Immature natural killer cell (primary cell): ENCODE data around the gene TNIP2. TPM values are rescaled to one million over a fixed set of nuclear protein-coding genes. Genes with fewer than 3 reads are reported as not detected.

ENCODE experiments used
- DNase-seq, 3 donors: peaks; one replicate each; pipeline ENCODE4 v3.0.0; 2022; ENCODE audit warnings: mixed read lengths in 1 of 3
- H3K27ac Mint-ChIP-seq, 6 donors: one replicate each; pipeline ENCODE4 v1.8.0; 2020; ENCODE audit warnings: mixed read lengths in 6 of 6, mild to moderate bottlenecking in 5 of 6, inconsistent platforms in 4 of 6, moderate library complexity in 3 of 6
- H3K27me3 Mint-ChIP-seq, 3 donors: one replicate each; pipeline ENCODE4 v1.8.0; 2020 to 2021; ENCODE audit warnings: low read depth in 3 of 3, mild to moderate bottlenecking in 3 of 3, mixed read lengths in 3 of 3, moderate library complexity in 3 of 3, inconsistent platforms in 1 of 3
- H3K36me3 Mint-ChIP-seq, 3 donors: one replicate each; pipeline ENCODE4 v1.8.0; 2020; ENCODE audit warnings: mixed read lengths in 3 of 3, inconsistent platforms in 2 of 3, mild to moderate bottlenecking in 2 of 3
- H3K4me1 Mint-ChIP-seq, 2 donors: one replicate each; pipeline ENCODE4 v1.8.0; 2020; ENCODE audit warnings: inconsistent platforms in 2 of 2, mild to moderate bottlenecking in 2 of 2, mixed read lengths in 2 of 2, moderate library complexity in 1 of 2
- H3K4me3 Mint-ChIP-seq, 5 donors: one replicate each; pipeline ENCODE4 v1.8.0; 2020; ENCODE audit warnings: mild to moderate bottlenecking in 5 of 5, mixed read lengths in 5 of 5, inconsistent platforms in 3 of 5, moderate library complexity in 3 of 5
- H3K9me3 Mint-ChIP-seq, 6 donors: one replicate each; pipeline ENCODE4 v1.8.0; 2020; ENCODE audit warnings: mild to moderate bottlenecking in 6 of 6, mixed read lengths in 6 of 6, inconsistent platforms in 4 of 6, moderate library complexity in 3 of 6
- polyA plus RNA-seq, 3 donors: library from polyadenylated mRNA; unstranded; fragments of 300-500 nt; fragmentation: Illumina TruSeq; gene quantifications; one replicate each; pipeline ENCODE4 v1.2.3, GENCODE V29; 2021

Gene TNIP2
- polyA plus RNA-seq, 3 donors from 2014 or later, result 35.1 to 43.7 (median 40.2) TPM

- H3K4me3 Mint-ChIP-seq, result peak overlapping the region; percentile 40 to 60 (median 49)
- peak overlapping the region in 4 of 6 donors; percentile 44 to 83 (median 76) for H3K27ac Mint-ChIP-seq
- peaks cover 36 to 41% of the 10 kb centered on the region in 2 donors for H3K4me1 Mint-ChIP-seq
- DNase-seq, result peak in 1 of 3 donors; percentile 34
- H3K9me3 Mint-ChIP-seq, result no peaks in the 10 kb centered on the region
- H3K27me3 Mint-ChIP-seq, result no peaks in the 10 kb centered on the region
- no peaks in the 10 kb centered on the region for H3K36me3 Mint-ChIP-seq
These were observed 41.6 kb upstream of the TNIP2 start for GRCh38 chr4:2797545-2798305.

- no peak for DNase-seq
- Mint-ChIP-seq H3K36me3 (no peaks in the 10 kb centered on the region), H3K4me3 (peak overlapping the region in 1 of 5 donors; percentile 27), H3K4me1 (peaks cover 36 to 41% of the 10 kb centered on the region in 2 donors), H3K27ac (no peak overlapping the region), H3K27me3 (peaks cover 0 to 1% (median 0%) of the 10 kb centered on the region in 3 donors), H3K9me3 (no peaks in the 10 kb centered on the region)
These were observed 40.9 kb upstream of the TNIP2 start for GRCh38 chr4:2796849-2797544.

- Mint-ChIP-seq H3K4me3 (no peak overlapping the region), H3K27ac (no peak overlapping the region), H3K9me3 (no peaks in the 10 kb centered on the region), H3K4me1 (peaks cover 36 to 41% of the 10 kb centered on the region in 2 donors), H3K27me3 (peaks cover 0 to 1% (median 0%) of the 10 kb centered on the region in 3 donors), H3K36me3 (no peaks in the 10 kb centered on the region)
- DNase-seq, result no peak
These were observed 40.0 kb upstream of the TNIP2 start for GRCh38 chr4:2795893-2796848.

- DNase-seq, result no peak
- no peaks in the 10 kb centered on the region for H3K36me3 Mint-ChIP-seq
- no peak overlapping the region for H3K27ac Mint-ChIP-seq
- peaks cover 0 to 6% (median 0%) of the 10 kb centered on the region in 3 donors for H3K27me3 Mint-ChIP-seq
- peak overlapping the region in 1 of 5 donors; percentile 33 for H3K4me3 Mint-ChIP-seq
- no peaks in the 10 kb centered on the region for H3K9me3 Mint-ChIP-seq
- peaks cover 36 to 40% of the 10 kb centered on the region in 2 donors for H3K4me1 Mint-ChIP-seq
These were observed 39.3 kb upstream of the TNIP2 start for GRCh38 chr4:2795300-2795892.

GRCh38 chr4:2794486-2795299, 38.6 kb upstream of the TNIP2 start:
- Mint-ChIP-seq H3K4me1 (peaks cover 36 to 38% of the 10 kb centered on the region in 2 donors), H3K36me3 (no peaks in the 10 kb centered on the region), H3K4me3 (peak overlapping the region; percentile 77 to 90 (median 86)), H3K9me3 (no peaks in the 10 kb centered on the region), H3K27ac (no peak overlapping the region), H3K27me3 (peaks cover 0 to 6% (median under 1%) of the 10 kb centered on the region in 3 donors)
- DNase-seq, result no peak

- H3K9me3 Mint-ChIP-seq, result no peaks in the 10 kb centered on the region
- peak overlapping the region in 5 of 6 donors; percentile 42 to 72 (median 45) for H3K27ac Mint-ChIP-seq
- H3K4me3 Mint-ChIP-seq, result peak overlapping the region; percentile 77 to 90 (median 86)
- DNase-seq, result no peak
- H3K27me3 Mint-ChIP-seq, result peaks cover 0 to 6% (median 2%) of the 10 kb centered on the region in 3 donors
- peaks cover 36 to 39% of the 10 kb centered on the region in 2 donors for H3K4me1 Mint-ChIP-seq
- H3K36me3 Mint-ChIP-seq, result no peaks in the 10 kb centered on the region
These were observed 37.7 kb upstream of the TNIP2 start for GRCh38 chr4:2793586-2794485.

GRCh38 chr4:2792711-2793585, 36.8 kb upstream of the TNIP2 start, which contains the start of gene SH3BP2:
Gene SH3BP2, plus strand, starts transcription at chr4:2793085. Its CDS starts 27,533 bp downstream, at chr4:2820618.
- Mint-ChIP-seq H3K9me3 (no peaks in the 10 kb centered on the region), H3K27me3 (peaks cover 0 to 6% (median 2%) of the 10 kb centered on the region in 3 donors), H3K27ac (peak within 1 kb of the TSS in 5 of 6 donors; percentile 42 to 72 (median 45)), H3K4me3 (peak within 1 kb of the TSS; percentile 77 to 90 (median 86)), H3K4me1 (peaks cover 28 to 37% of the 10 kb centered on the region in 2 donors), H3K36me3 (no peaks in the 10 kb centered on the region)
- DNase-seq, result peak; percentile 49 to 55 (median 50)

GRCh38 chr4:2792396-2792710, 36.2 kb upstream of the TNIP2 start:
- no peak for DNase-seq
- peaks cover 0 to 6% (median 2%) of the 10 kb centered on the region in 3 donors for H3K27me3 Mint-ChIP-seq
- peak overlapping the region in 3 of 5 donors; percentile 21 to 46 (median 40) for H3K4me3 Mint-ChIP-seq
- H3K4me1 Mint-ChIP-seq, result peaks cover 30 to 40% of the 10 kb centered on the region in 2 donors
- no peak overlapping the region for H3K27ac Mint-ChIP-seq
- H3K36me3 Mint-ChIP-seq, result no peaks in the 10 kb centered on the region
- no peaks in the 10 kb centered on the region for H3K9me3 Mint-ChIP-seq

GRCh38 chr4:2791518-2792395, 35.6 kb upstream of the TNIP2 start:
- no peak for DNase-seq
- H3K27ac Mint-ChIP-seq, result peak overlapping the region in 1 of 6 donors; percentile 1
- H3K27me3 Mint-ChIP-seq, result peaks cover 0 to 6% (median 2%) of the 10 kb centered on the region in 3 donors
- H3K4me3 Mint-ChIP-seq, result peak overlapping the region; percentile 10 to 46 (median 40)
- H3K36me3 Mint-ChIP-seq, result no peaks in the 10 kb centered on the region
- H3K4me1 Mint-ChIP-seq, result peaks cover 36 to 46% of the 10 kb centered on the region in 2 donors
- H3K9me3 Mint-ChIP-seq, result no peaks in the 10 kb centered on the region
